Parathyroid adenoma (tissue), 2 donors: ENCODE results near the gene MSLN.

ENCODE experiments used
- H2AFZ ChIP-seq: fragments of 300-600 bp; sonication (generic); one replicate; pipeline ENCODE4 v1.7.0; 2017; ENCODE audit warnings: antibody characterized with exemption, mild to moderate bottlenecking
- H3K27ac ChIP-seq: fragments of 300-600 bp; sonication (generic); one replicate; pipeline ENCODE4 v1.7.0; 2017
- H3K27me3 ChIP-seq: fragments of 300-600 bp; sonication (generic); one replicate; pipeline ENCODE4 v1.7.0; 2017; ENCODE audit warnings: low read length; ENCODE audit not compliant: control insufficient read depth, insufficient read depth
- H3K36me3 ChIP-seq: fragments of 300-600 bp; sonication (generic); one replicate; pipeline ENCODE4 v1.7.0; 2017; ENCODE audit warnings: low read length; ENCODE audit not compliant: control insufficient read depth, insufficient read depth
- H3K4me1 ChIP-seq: fragments of 300-600 bp; sonication (generic); one replicate; pipeline ENCODE4 v1.7.0; 2017; ENCODE audit warnings: control low read depth
- H3K4me2 ChIP-seq: fragments of 300-600 bp; sonication (generic); one replicate; pipeline ENCODE4 v1.7.0; 2017; ENCODE audit warnings: low read length
- H3K4me3 ChIP-seq: fragments of 300-600 bp; sonication (generic); one replicate; pipeline ENCODE4 v1.7.0; 2017; ENCODE audit warnings: low read depth, low read length
- H3K79me2 ChIP-seq: fragments of 300-600 bp; sonication (generic); one replicate; pipeline ENCODE4 v1.7.0; 2017; ENCODE audit warnings: control low read depth
- H3K9ac ChIP-seq: fragments of 300-600 bp; sonication (generic); one replicate; pipeline ENCODE4 v1.7.0; 2017; ENCODE audit warnings: mild to moderate bottlenecking
- H3K9me3 ChIP-seq: fragments of 300-600 bp; sonication (generic); one replicate; pipeline ENCODE4 v1.7.0; 2017; ENCODE audit warnings: low read length; ENCODE audit not compliant: control insufficient read depth
- TF ChIP-seq, protein P1 (sequence below): fragments of 300-600 bp; sonication (generic); IDR thresholded peaks from one replicate; pipeline ENCODE4 v1.7.0; 2017; ENCODE audit warnings: antibody characterized with exemption, mild to moderate bottlenecking
- donor health status: primary hyperparathyroidism.

The MSLN gene

DNA sequence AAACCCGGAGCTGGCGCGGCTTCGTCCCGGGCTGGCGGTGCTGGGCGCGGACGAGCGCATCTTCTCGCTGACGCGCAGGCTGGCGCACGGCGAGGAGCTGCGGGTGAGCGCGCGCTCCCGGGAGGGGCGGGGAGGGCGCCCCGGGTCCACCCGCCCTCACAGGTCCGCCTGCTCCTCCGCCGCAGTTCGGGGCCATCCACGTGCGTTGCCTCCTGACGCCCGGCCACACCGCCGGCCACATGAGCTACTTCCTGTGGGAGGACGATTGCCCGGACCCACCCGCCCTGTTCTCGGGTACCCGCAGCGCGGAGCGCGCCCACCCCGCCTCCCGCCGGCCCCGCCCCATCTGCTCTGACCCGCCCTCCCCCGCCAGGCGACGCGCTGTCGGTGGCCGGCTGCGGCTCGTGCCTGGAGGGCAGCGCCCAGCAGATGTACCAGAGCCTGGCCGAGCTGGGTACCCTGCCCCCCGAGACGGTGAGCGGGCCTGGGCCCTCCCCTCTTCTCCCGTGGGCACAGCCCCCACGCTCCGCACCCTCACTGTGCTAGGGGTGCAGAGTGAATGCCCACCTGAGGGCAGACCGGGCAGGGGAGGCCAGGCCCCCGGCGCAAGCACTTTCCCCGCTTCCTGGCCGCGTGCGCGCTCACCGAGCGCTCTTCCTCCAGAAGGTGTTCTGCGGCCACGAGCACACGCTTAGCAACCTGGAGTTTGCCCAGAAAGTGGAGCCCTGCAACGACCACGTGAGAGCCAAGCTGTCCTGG lies 32.2 kb upstream of the MSLN start:
- H3K4me3 ChIP-seq = peak overlapping the region; percentile 31
- H3K9me3 ChIP-seq = no peaks in the 10 kb centered on the region
- H3K36me3 ChIP-seq = no peaks in the 10 kb centered on the region
- no peaks in the 10 kb centered on the region for H3K79me2 ChIP-seq
- H2AFZ ChIP-seq = no peak overlapping the region
- H3K27ac ChIP-seq = no peak overlapping the region
- H3K9ac ChIP-seq = no peak overlapping the region
- H3K4me2 ChIP-seq = peak overlapping the region; percentile 51
- TF ChIP-seq, protein P1, sequence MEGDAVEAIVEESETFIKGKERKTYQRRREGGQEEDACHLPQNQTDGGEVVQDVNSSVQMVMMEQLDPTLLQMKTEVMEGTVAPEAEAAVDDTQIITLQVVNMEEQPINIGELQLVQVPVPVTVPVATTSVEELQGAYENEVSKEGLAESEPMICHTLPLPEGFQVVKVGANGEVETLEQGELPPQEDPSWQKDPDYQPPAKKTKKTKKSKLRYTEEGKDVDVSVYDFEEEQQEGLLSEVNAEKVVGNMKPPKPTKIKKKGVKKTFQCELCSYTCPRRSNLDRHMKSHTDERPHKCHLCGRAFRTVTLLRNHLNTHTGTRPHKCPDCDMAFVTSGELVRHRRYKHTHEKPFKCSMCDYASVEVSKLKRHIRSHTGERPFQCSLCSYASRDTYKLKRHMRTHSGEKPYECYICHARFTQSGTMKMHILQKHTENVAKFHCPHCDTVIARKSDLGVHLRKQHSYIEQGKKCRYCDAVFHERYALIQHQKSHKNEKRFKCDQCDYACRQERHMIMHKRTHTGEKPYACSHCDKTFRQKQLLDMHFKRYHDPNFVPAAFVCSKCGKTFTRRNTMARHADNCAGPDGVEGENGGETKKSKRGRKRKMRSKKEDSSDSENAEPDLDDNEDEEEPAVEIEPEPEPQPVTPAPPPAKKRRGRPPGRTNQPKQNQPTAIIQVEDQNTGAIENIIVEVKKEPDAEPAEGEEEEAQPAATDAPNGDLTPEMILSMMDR = no peak
- peaks cover 9% of the 10 kb centered on the region for H3K4me1 ChIP-seq
- H3K27me3 ChIP-seq = no peaks in the 10 kb centered on the region

GRCh38 chr16:728890-729744 lies 31.4 kb upstream of the MSLN start:
- H3K27ac ChIP-seq = no peak overlapping the region
- no peak overlapping the region for H3K4me3 ChIP-seq
- no peaks in the 10 kb centered on the region for H3K36me3 ChIP-seq
- H3K9me3 ChIP-seq = no peaks in the 10 kb centered on the region
- no peaks in the 10 kb centered on the region for H3K79me2 ChIP-seq
- TF ChIP-seq, protein P1 = no peak
- no peak overlapping the region for H2AFZ ChIP-seq
- no peaks in the 10 kb centered on the region for H3K27me3 ChIP-seq
- no peak overlapping the region for H3K9ac ChIP-seq
- no peak overlapping the region for H3K4me2 ChIP-seq
- H3K4me1 ChIP-seq = peaks cover 9% of the 10 kb centered on the region

GRCh38 chr16:729768-730665 lies 30.5 kb upstream of the MSLN start:
- no peak overlapping the region for H3K27ac ChIP-seq
- TF ChIP-seq, protein P1 = no peak
- H3K79me2 ChIP-seq = no peaks in the 10 kb centered on the region
- no peak overlapping the region for H3K9ac ChIP-seq
- no peaks in the 10 kb centered on the region for H3K27me3 ChIP-seq
- H3K4me2 ChIP-seq = no peak overlapping the region
- H3K4me1 ChIP-seq = peaks cover 9% of the 10 kb centered on the region
- H3K4me3 ChIP-seq = no peak overlapping the region
- no peaks in the 10 kb centered on the region for H3K9me3 ChIP-seq
- no peak overlapping the region for H2AFZ ChIP-seq
- no peaks in the 10 kb centered on the region for H3K36me3 ChIP-seq

DNA sequence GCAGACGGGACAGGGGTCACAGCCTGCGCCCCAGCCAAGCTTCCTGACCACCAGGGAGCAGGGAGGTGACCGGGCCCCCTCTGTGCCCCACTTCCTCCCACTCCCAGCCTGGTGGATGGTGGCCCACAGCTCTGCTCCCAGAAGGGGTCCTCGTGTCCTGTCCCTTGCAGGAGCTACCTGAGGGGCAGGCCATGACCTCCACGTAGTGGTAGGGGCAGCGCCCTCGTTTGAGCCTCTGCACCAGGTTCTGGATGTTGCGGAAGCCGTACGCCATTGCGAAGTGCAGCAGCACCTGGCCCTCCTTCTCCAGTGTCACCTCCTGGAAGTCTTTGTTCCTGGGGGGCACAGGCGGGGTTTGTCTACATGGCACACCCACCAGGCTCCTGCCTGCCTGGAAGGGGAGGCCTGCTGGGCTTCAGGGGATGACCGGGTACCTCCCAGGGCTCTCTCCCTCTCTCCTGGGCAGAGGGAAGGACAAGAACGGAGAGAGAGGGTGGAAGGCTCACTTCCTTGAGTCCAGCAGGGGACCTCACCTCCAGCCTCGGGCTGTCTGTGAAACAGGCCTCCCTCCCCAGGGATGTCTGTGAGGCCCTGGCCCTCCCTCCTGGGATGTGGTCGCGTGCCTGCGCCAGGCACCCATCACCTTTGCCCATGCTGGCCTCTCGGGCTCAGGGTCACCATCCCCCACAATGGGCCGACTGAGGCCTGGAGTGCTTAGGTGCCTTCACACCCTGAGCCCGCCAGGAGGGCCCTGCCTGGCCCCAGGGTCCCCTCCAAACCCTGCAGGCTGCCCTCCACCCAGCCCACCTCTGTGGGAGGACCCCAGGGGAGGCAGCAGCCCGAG lies 29.6 kb upstream of the MSLN start:
- H3K9ac ChIP-seq = no peak overlapping the region
- H3K4me2 ChIP-seq = no peak overlapping the region
- no peak overlapping the region for H2AFZ ChIP-seq

More for the DNA sequence above, 29.6 kb upstream of the MSLN start:
- Histone ChIP-seq H3K79me2 (no peaks in the 10 kb centered on the region), H3K9me3 (no peaks in the 10 kb centered on the region), H3K36me3 (no peaks in the 10 kb centered on the region), H3K4me3 (no peak overlapping the region), H3K27ac (no peak overlapping the region), H3K4me1 (peaks cover 9% of the 10 kb centered on the region), H3K27me3 (no peaks in the 10 kb centered on the region)
- TF ChIP-seq, protein P1 = no peak
